Measurements from ENCODE around the gene CARTPT.

Gene CARTPT

DNA sequence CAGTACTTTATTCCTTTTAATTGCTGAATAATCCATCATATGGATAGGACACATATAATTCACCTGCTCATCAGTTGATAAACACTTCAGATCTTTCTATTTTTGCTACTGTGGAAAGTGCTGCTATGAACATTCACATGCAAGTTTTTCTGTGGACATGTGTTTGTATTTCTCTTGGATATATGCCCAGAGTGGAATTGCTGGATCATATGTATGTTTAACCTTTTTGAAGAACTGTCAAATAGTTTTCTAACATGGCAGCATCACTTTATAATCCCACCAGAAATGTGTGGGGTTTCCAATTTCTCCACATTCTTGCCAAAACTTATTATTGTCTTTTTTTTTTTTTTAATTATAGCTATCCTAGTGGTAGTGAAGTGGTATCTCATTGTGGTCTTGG lies 15.1 kb downstream of the CARTPT start:
- H3K4me1 ChIP-seq (ENCODE audit: insufficient read depth, low read length, severe bottlenecking), result no peaks in the 10 kb centered on the region
- no peak overlapping the region for H3K4me3 ChIP-seq (ENCODE audit: low read depth, low read length, poor library complexity, severe bottlenecking)
- TF ChIP-seq EZH2 (IDR thresholded peaks at IDR 0.05; ENCODE audit: borderline replicate concordance, low read length), result no peak
- TF ChIP-seq, protein P1, sequence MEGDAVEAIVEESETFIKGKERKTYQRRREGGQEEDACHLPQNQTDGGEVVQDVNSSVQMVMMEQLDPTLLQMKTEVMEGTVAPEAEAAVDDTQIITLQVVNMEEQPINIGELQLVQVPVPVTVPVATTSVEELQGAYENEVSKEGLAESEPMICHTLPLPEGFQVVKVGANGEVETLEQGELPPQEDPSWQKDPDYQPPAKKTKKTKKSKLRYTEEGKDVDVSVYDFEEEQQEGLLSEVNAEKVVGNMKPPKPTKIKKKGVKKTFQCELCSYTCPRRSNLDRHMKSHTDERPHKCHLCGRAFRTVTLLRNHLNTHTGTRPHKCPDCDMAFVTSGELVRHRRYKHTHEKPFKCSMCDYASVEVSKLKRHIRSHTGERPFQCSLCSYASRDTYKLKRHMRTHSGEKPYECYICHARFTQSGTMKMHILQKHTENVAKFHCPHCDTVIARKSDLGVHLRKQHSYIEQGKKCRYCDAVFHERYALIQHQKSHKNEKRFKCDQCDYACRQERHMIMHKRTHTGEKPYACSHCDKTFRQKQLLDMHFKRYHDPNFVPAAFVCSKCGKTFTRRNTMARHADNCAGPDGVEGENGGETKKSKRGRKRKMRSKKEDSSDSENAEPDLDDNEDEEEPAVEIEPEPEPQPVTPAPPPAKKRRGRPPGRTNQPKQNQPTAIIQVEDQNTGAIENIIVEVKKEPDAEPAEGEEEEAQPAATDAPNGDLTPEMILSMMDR (IDR thresholded peaks at IDR 0.05; ENCODE audit: low read length), result no peak
- no peaks in the 10 kb centered on the region for H3K9me3 ChIP-seq (ENCODE audit: low read length)
- no peaks in the 10 kb centered on the region for H4K20me1 ChIP-seq (ENCODE audit: insufficient read depth, low read length)
- no peaks in the 10 kb centered on the region for H3K79me2 ChIP-seq (ENCODE audit: insufficient read depth, low read length)
- no peaks in the 10 kb centered on the region for H3K27me3 ChIP-seq (ENCODE audit: insufficient read depth, low read length)
- H2AFZ ChIP-seq (ENCODE audit: low read length), result no peak overlapping the region
- no peak overlapping the region for H3K27ac ChIP-seq (ENCODE audit: low read depth, low read length, poor library complexity, severe bottlenecking)
- no peak overlapping the region for H3K9ac ChIP-seq (ENCODE audit: low read length)
- no peaks in the 10 kb centered on the region for H3K36me3 ChIP-seq (ENCODE audit: insufficient read depth, low read length)
- no peaks in the 10 kb centered on the region for H3F3A ChIP-seq (ENCODE audit: insufficient read depth, low read length)
- H3K4me2 ChIP-seq (ENCODE audit: low read length), result no peak overlapping the region
- H3K9me2 ChIP-seq (ENCODE audit: low read depth, low read length), result no peaks in the 10 kb centered on the region

DNA sequence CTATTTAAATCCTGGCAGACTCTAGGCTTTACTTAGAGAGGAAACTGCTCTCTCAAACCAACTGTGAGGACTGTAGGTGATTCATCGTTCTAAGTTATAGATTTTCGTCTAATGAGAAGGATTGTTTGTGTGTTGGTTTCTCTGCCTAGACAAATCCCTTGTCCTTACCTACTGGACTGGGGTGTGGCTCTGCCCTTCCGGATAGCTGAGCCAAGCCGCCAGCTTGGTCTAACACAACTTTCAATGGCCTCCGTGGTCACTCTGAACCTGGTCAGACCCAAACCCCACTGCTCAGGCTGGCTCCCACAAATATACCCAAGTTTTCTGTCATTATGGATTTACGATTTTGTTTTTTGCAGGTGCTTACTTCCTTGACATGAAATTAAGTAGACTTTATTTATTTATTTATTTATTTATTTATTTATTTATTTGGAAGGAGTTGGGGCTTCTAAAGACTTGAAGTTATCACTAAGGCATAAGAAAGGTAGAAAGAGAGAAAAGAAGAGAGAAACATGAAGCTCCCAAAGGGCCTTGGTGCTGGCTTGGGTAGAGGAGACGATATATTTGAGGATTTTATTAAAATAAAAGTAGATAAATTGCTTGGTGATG lies 19.0 kb downstream of the CARTPT start:
- Histone ChIP-seq H3K9ac (ENCODE audit: low read length) (no peak overlapping the region), H3K27ac (ENCODE audit: low read depth, low read length, poor library complexity, severe bottlenecking) (no peak overlapping the region), H3K9me3 (ENCODE audit: low read length) (no peaks in the 10 kb centered on the region), H3K27me3 (ENCODE audit: insufficient read depth, low read length) (no peaks in the 10 kb centered on the region), H3F3A (ENCODE audit: insufficient read depth, low read length) (no peaks in the 10 kb centered on the region), H2AFZ (ENCODE audit: low read length) (no peak overlapping the region), H4K20me1 (ENCODE audit: insufficient read depth, low read length) (no peaks in the 10 kb centered on the region), H3K79me2 (ENCODE audit: insufficient read depth, low read length) (no peaks in the 10 kb centered on the region), H3K4me2 (ENCODE audit: low read length) (no peak overlapping the region), H3K4me3 (ENCODE audit: low read depth, low read length, poor library complexity, severe bottlenecking) (no peak overlapping the region), H3K36me3 (ENCODE audit: insufficient read depth, low read length) (no peaks in the 10 kb centered on the region), H3K9me2 (ENCODE audit: low read depth, low read length) (no peaks in the 10 kb centered on the region), H3K4me1 (ENCODE audit: insufficient read depth, low read length, severe bottlenecking) (no peaks in the 10 kb centered on the region)
- no peak for TF ChIP-seq EZH2 (IDR thresholded peaks at IDR 0.05; ENCODE audit: borderline replicate concordance, low read length)
- TF ChIP-seq, protein P1 (IDR thresholded peaks at IDR 0.05; ENCODE audit: low read length), result no peak

DNA sequence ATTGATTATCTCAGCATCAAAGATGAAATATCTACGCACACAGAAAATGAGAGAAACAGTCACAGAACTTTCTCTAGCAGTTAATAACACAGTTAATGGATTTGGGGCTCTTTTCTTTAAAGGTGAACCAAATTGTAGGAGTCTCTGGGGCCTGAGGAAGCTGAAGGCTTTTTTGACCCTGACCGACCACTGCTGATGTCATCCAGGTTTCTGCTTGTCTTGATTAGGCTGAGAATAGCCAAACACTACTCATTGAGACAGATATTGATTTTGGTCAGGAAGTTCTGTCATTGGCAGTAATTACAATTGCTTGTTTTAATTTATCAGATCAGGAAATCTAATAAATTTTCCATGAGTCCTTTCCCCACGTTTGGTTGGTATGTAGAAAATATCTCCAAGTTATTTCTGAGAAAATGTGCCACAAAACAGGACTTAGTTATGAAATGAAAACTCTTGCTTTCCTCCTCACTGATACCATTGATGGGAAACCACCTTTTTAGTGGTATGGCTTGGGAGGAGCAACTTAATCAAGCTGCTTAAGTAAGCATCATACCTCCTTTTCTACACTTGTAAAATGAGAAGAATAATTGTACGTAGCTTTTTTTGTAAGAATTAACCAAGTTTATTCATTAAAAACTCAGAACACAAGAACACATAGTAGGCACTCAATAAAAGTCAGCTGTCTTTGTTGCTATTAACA lies 19.7 kb downstream of the CARTPT start:
- no peaks in the 10 kb centered on the region for H3K27me3 ChIP-seq (ENCODE audit: insufficient read depth, low read length)
- H3K27ac ChIP-seq (ENCODE audit: low read depth, low read length, poor library complexity, severe bottlenecking), result no peak overlapping the region
- TF ChIP-seq, protein P1 (IDR thresholded peaks at IDR 0.05; ENCODE audit: low read length), result no peak
- TF ChIP-seq EZH2 (IDR thresholded peaks at IDR 0.05; ENCODE audit: borderline replicate concordance, low read length), result no peak
- H3K9me3 ChIP-seq (ENCODE audit: low read length), result no peaks in the 10 kb centered on the region
- H3K79me2 ChIP-seq (ENCODE audit: insufficient read depth, low read length), result no peaks in the 10 kb centered on the region
- no peak overlapping the region for H3K4me2 ChIP-seq (ENCODE audit: low read length)
- no peaks in the 10 kb centered on the region for H3F3A ChIP-seq (ENCODE audit: insufficient read depth, low read length)
- H3K4me1 ChIP-seq (ENCODE audit: insufficient read depth, low read length, severe bottlenecking), result no peaks in the 10 kb centered on the region
- no peak overlapping the region for H3K4me3 ChIP-seq (ENCODE audit: low read depth, low read length, poor library complexity, severe bottlenecking)
- no peaks in the 10 kb centered on the region for H3K36me3 ChIP-seq (ENCODE audit: insufficient read depth, low read length)
- no peak overlapping the region for H3K9ac ChIP-seq (ENCODE audit: low read length)
- no peak overlapping the region for H2AFZ ChIP-seq (ENCODE audit: low read length)
- no peaks in the 10 kb centered on the region for H3K9me2 ChIP-seq (ENCODE audit: low read depth, low read length)
- no peaks in the 10 kb centered on the region for H4K20me1 ChIP-seq (ENCODE audit: insufficient read depth, low read length)
